T-helper 17 cell (primary cell): ENCODE data around the gene CACTIN. TPM values are rescaled to one million over a fixed set of nuclear protein-coding genes. Genes with fewer than 3 reads are reported as not detected.
"Not testable (repeated sequence)": the region's sequence is repeated elsewhere in the genome, so short reads cannot be mapped to it uniquely, and the experiment has no call there.

Experiments
- ATAC-seq: fragments of 150-1000 bp; cut with Tn5 transposase; 2 replicates; pipeline ENCODE4 v1.10.0; 2021; ENCODE audit warnings: mild to moderate bottlenecking, moderate library complexity
- DNase-seq, 3 donors: peaks; one replicate each; pipeline versions ENCODE4 v3.0.0 to v3.0.0-alpha.2; 2020 to 2021
- H3K9me3 ChIP-seq: one replicate; pipeline ENCODE4 v1.7.0; 2013; ENCODE audit warnings: low read length, mild to moderate bottlenecking; ENCODE audit not compliant: control insufficient read depth, poor library complexity, severe bottlenecking
- H3K27ac Mint-ChIP-seq: one replicate; pipeline ENCODE4 v1.8.0; 2022; ENCODE audit warnings: mild to moderate bottlenecking, moderate library complexity, mixed read lengths
- H3K27me3 Mint-ChIP-seq: one replicate; pipeline ENCODE4 v1.8.0; 2022; ENCODE audit warnings: mixed read lengths
- H3K36me3 Mint-ChIP-seq: one replicate; pipeline ENCODE4 v1.8.0; 2022; ENCODE audit warnings: low read depth, mixed read lengths
- H3K4me1 Mint-ChIP-seq: one replicate; pipeline ENCODE4 v1.8.0; 2022; ENCODE audit warnings: mild to moderate bottlenecking, mixed read lengths
- H3K4me3 Mint-ChIP-seq: one replicate; pipeline ENCODE4 v1.8.0; 2022; ENCODE audit warnings: mild to moderate bottlenecking, moderate library complexity, mixed read lengths
- total RNA-seq, 4 donors: library from RNA in 2 of 4; stranded (reverse) in 2 of 4; gene quantifications; one replicate each; pipeline ENCODE4 v1.2.3 and lab custom pipeline; 2022 to 2026

Gene CACTIN
- total RNA-seq, 2 donors from 2014 or later = 32.8 to 34.4 TPM

DNA sequence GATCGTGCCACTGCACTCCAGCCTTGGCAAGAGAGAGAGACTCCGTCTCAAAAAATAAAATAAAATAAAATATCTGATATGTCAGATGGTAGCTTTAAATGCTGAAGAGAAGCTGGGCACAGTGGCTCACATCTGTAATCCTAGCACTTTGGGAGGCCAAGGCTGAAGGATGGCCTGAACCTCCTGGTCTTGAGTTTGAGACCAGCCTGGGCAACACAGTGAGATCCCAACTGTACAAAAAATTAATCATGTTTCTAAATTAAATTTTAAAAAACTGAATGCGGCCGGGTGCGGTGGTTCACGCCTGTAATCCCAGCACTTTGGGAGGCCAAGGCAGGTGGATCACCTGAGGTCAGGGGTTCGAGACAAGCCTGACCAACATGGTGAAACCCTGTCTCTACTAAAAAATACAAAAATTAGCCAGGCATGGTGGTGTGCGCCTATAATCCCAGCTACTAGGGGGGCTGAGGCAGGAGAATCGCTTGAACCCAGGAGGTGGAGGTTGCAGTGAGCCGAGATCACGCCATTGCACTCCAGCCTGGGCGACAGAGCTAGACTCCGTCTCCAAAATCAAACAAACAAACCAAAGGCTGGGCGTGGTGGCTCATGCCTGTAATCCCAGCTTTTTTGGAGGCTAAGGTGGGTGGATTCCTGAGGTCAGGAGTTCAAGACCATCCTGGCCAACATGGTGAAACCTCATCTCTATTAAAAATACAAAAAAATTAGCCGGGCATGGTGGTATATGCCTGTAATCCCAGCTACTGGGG is 42.4 kb downstream of the CACTIN start:
- ATAC-seq, DNase-seq, H3K27ac Mint-ChIP-seq, H3K36me3 Mint-ChIP-seq, H3K4me1 Mint-ChIP-seq, H3K4me3 Mint-ChIP-seq, H3K9me3 ChIP-seq, H3K27me3 Mint-ChIP-seq: not testable (repeated sequence)

DNA sequence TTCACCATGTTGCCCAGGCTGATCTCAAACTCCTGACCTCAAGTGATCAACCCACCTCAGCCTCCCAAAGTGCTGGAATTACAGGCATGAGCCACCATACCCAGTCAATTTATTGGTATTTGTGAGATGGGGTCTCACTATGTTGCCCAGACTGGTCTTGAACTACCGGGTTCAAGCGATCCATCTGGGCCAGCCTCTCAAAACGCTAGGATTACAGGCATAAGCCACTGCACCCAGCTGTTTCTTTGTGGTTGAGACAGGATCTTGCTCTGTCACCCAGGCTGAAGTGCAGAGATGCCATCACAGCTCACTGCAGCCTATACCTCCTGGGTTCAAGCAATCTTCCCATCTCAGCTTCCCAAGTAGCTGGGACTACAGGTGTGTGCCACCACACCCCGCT is 44.8 kb downstream of the CACTIN start:
- H3K4me1 Mint-ChIP-seq, H3K4me3 Mint-ChIP-seq, H3K27ac Mint-ChIP-seq, DNase-seq, ATAC-seq, H3K27me3 Mint-ChIP-seq, H3K9me3 ChIP-seq, H3K36me3 Mint-ChIP-seq: not testable (repeated sequence)

DNA sequence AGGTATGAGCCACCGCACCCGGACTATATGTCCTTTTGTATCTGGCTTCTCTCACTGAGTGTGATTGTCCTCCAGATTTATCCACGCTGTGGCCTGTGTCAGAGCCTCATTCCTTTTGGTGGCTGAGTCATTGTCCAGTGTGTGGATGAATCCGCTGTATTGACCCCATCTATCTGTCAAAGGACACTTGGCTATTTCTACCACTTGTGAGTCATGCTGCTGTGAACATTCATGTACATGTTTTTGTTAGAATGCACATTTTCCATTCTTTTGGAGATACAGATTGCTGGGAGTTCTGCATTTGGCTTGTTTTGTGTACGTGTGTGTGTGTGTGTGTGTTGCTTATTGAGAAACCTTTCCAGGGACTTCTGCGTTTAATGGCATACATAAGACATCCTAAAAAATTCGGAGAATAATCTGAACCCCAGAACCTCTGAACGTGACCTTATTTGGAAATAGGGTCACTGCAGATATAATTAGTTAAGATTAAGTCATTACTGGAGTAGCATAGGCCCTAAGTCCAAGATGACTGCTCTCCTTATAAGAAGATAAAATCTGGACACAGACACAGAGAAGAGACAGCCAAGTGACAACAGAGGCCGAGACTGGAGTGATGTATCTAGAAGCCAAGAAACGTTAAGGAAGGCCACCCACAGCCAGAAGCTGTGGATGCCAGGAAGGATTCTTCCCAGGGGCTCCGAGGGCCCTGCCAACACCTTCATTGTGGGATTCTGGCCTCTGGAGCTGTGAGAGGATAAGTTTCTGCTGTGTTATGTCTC is 46.2 kb downstream of the CACTIN start:
- DNase-seq (no peak), ATAC-seq (no peak)
- Mint-ChIP-seq H3K27me3 (no peaks in the 10 kb centered on the region), H3K27ac (no peak overlapping the region), H3K4me3 (no peak overlapping the region), H3K36me3 (no peaks in the 10 kb centered on the region), H3K4me1 (no peaks in the 10 kb centered on the region)
- H3K9me3 ChIP-seq = no peaks in the 10 kb centered on the region

DNA sequence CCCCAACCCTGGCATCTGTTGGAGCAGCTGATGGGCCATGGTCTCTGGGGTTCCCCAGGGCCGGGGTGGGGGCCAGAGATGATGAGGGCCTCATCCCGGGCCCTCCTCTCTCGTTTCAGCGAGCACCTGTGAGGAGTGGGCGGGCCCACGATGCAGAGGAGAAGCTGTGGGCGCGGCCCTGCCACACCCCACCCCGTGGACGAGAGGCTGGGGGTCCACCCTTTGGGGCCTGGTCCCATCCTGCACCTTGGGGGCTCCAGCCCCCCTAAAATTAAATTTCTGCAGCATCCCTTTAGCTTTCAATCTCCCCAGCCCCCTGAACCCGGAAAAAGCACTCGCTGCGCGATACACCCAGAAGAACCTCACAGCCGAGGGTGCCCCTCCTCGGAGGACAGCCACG is 48.2 kb downstream of the CACTIN start:
- ATAC-seq (no peak), DNase-seq (no peak)
- H3K9me3 ChIP-seq = no peaks in the 10 kb centered on the region
- H3K36me3 Mint-ChIP-seq = no peaks in the 10 kb centered on the region
- H3K4me1 Mint-ChIP-seq = peaks cover 6% of the 10 kb centered on the region
- no peak overlapping the region for H3K4me3 Mint-ChIP-seq
- H3K27ac Mint-ChIP-seq = no peak overlapping the region
- H3K27me3 Mint-ChIP-seq = no peaks in the 10 kb centered on the region

DNA sequence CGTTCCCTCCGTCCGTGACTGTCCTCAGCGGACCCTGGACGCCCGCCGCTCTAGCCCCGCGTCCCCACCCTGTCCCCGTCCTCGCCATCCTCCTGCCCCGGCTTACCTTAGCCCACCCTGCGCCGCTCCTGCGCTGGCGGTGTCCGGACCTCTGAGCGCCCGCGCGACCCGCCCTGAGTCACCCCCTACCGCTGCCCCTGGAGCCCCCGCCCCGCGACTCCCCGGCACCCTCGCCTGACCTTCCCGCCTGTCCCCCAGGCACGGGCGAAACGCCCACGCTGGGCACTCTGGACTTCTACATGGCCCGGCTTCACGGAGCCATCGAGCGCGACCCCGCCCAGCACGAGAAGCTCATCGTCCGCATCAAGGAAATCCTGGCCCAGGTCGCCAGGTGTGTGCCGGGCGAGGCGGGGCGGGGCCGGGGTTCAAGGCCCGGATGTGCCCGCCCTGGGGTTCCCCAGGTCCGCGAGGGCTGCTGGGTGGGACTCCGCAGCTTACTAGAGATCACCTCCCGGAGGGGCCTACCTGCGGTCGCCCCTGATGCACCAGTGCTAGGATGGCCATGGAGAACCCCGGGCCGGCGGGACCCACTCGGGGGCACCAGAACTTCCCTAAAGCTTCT is 48.8 kb downstream of the CACTIN start:
- DNase-seq = no peak
- H3K4me3 Mint-ChIP-seq = no peak overlapping the region
- ATAC-seq = no peak
- no peak overlapping the region for H3K27ac Mint-ChIP-seq
- H3K27me3 Mint-ChIP-seq = no peaks in the 10 kb centered on the region
- peaks cover 6% of the 10 kb centered on the region for H3K4me1 Mint-ChIP-seq
- H3K9me3 ChIP-seq = no peaks in the 10 kb centered on the region
- H3K36me3 Mint-ChIP-seq = no peaks in the 10 kb centered on the region

DNA sequence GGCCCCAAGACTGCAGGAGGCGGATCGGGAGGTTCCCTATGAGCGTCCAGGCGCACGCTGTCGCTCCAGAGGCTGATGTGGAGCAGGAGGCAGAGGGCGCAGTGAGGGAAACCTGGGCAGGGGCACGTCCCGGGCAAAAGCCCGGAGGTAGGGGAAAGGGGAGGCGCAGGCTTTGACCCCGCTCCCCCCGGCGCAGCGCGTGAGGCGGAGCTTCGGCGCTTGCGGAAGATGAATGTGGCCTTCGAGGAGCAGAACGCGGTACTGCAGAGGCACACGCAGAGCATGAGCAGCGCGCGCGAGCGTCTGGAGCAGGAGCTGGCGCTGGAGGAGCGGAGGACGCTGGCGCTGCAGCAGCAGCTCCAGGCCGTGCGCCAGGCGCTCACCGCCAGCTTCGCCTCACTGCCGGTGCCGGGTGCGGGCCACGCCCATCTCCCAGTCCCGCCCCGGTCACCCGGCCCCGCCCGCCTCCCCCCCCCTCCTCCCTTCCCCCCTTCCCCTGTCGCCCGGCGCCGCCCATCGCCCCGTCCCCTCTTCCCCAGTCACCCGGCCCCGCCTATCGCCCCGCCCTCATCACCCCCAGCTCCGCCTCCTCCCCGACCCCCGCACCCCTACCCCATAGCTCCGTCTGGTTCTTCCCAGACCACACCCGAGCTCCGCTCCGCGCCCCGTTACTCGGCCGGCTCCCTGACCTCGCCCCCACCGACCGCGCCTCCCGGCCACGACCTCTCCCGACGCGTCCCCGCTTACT is 49.7 kb downstream of the CACTIN start:
- no peaks in the 10 kb centered on the region for H3K36me3 Mint-ChIP-seq
- peaks cover 13% of the 10 kb centered on the region for H3K4me1 Mint-ChIP-seq
- no peak overlapping the region for H3K27ac Mint-ChIP-seq
- no peak overlapping the region for H3K4me3 Mint-ChIP-seq
- no peak for ATAC-seq
- no peak for DNase-seq
- H3K9me3 ChIP-seq = no peaks in the 10 kb centered on the region
- H3K27me3 Mint-ChIP-seq = no peaks in the 10 kb centered on the region

DNA sequence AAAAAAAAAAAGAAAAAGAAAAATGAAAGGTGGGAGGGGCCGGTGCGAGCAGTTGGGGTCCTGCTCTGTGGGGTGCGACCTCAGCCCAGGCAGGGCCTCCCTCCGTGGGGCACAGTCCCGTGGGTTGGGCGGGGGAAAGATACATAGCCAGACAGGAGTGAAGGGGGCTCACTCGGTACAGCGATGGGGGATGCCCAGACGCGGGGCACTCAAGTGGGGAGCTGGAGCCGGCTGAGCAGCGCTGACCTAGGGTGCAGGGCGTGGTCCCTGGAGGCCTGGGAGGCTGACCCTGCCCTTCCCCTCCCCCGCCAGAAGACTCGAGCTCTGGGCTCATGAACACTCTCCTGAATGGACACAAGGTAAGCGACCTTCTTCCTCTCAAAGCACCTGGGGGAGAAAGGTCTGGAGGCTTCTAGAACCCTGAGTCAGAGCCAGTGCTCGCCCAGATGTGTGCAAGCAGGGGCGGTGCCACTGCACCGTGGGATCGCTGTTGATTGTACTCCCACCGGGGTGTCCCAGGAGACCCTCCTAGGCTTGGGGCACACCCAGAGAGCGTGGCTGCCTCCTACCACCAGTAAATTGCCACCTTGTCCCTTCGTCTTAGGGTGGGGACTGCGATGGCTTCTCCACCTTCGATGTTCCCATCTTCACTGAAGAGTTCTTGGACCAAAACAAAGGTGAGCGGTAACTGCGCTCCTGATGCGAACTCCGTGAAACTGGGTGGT is 50.5 kb downstream of the CACTIN start:
- ATAC-seq (no peak), DNase-seq (no peak)
- Mint-ChIP-seq H3K4me1 (peaks cover 16% of the 10 kb centered on the region), H3K27me3 (no peaks in the 10 kb centered on the region), H3K4me3 (no peak overlapping the region), H3K27ac (no peak overlapping the region), H3K36me3 (no peaks in the 10 kb centered on the region)
- H3K9me3 ChIP-seq = no peaks in the 10 kb centered on the region

DNA sequence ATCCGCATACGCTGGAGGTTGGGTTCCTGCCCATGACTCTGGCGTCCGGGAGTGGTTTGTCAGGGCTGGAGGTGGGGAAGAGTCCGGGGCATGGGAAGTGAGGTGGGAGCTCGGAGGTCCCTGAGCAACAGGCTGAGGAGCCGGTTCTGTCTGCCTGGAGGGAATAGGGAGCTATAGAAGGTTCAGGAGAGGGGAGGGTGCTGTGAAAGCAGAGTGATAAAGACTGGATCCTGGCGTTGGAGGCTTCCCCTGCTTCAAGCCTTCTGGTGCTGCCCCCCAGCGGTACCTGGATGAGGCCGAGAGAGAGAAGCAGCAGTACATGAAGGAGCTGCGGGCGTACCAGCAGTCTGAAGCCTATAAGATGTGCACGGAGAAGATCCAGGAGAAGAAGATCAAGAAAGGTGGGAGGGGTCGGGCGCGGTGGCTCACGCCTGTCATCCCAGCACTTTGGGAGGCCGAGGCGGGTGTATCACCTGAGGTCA is 51.3 kb downstream of the CACTIN start:
- no peaks in the 10 kb centered on the region for H3K27me3 Mint-ChIP-seq
- no peaks in the 10 kb centered on the region for H3K9me3 ChIP-seq
- peaks cover 17% of the 10 kb centered on the region for H3K4me1 Mint-ChIP-seq
- DNase-seq = no peak
- H3K36me3 Mint-ChIP-seq = no peaks in the 10 kb centered on the region
- peak overlapping the region; percentile 46 for H3K4me3 Mint-ChIP-seq
- peak overlapping the region; percentile 14 for H3K27ac Mint-ChIP-seq
- ATAC-seq = no peak

DNA sequence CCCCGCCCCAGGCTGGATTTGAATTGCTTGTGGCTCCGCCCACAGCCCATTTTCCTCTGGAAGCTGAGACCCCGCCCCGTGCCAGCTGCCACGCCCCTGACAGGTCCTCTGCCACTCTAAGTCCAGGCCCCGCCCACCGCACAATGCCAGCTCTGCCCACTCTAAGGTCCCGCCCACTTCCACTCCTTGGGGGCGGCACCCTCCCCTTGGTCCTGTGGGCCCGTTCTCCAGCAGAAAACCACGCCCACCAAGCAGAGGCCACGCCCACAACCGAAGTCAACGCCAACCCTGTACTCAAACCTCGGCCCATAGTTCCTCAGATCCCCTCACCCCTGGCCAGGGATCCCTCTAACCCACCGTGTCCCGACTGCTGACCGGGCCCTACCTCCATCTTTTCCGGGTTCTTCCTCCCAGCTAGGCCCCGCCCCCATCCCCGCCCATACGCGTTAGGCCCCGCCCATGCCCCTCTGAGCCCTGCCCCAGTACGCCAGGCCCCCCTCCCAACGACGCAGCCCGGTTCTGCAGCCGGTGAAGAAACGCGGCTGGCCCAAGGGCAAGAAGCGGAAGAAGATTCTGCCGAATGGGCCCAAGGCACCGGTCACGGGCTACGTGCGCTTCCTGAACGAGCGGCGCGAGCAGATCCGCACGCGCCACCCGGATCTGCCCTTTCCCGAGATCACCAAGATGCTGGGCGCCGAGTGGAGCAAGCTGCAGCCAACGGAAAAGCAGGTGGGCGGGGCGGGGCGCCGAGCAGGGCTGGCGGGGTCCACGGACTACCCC is 52.5 kb downstream of the CACTIN start:
- no peaks in the 10 kb centered on the region for H3K27me3 Mint-ChIP-seq
- H3K27ac Mint-ChIP-seq = no peak overlapping the region
- H3K36me3 Mint-ChIP-seq = no peaks in the 10 kb centered on the region
- peak; percentile 26 for ATAC-seq
- H3K4me1 Mint-ChIP-seq = peaks cover 17% of the 10 kb centered on the region
- DNase-seq = peak; percentile 72 to 85 (median 77)
- peak overlapping the region; percentile 87 for H3K4me3 Mint-ChIP-seq
- no peaks in the 10 kb centered on the region for H3K9me3 ChIP-seq

DNA sequence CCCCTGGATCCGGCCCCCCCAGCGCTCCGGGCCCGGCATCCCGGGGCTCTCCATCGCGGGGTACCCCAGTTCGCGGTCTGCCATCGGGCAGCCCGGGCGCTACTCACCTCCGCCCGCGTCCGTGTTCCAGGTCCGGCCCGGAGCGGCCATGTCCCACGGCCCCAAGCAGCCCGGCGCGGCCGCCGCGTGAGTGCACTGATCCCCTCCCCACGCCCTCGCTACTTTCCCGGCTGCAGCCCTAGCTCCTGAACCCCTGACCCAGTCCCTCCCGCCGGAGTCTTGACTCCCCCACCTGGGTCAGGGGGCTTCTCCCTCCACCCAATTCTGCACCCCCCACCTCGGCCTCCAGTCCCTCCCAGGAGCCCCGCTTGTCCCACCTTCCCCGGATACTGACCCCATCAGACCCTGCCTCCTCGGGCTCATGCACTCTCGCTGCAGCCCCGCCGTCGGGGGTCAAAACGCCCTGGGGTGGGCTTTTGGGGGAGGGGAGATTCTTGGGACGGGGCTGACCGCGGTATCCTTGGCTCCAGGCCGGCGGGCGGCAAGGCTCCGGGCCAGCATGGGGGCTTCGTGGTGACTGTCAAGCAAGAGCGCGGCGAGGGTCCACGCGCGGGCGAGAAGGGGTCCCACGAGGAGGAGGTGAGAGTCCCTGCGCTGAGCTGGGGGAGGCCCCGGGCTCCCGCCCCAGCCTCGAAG is 53.3 kb downstream of the CACTIN start:
- DNase-seq (no peak), ATAC-seq (no peak)
- Mint-ChIP-seq H3K4me3 (peak overlapping the region; percentile 87), H3K36me3 (no peaks in the 10 kb centered on the region), H3K4me1 (peaks cover 17% of the 10 kb centered on the region), H3K27ac (no peak overlapping the region), H3K27me3 (no peaks in the 10 kb centered on the region)
- H3K9me3 ChIP-seq = no peaks in the 10 kb centered on the region

DNA sequence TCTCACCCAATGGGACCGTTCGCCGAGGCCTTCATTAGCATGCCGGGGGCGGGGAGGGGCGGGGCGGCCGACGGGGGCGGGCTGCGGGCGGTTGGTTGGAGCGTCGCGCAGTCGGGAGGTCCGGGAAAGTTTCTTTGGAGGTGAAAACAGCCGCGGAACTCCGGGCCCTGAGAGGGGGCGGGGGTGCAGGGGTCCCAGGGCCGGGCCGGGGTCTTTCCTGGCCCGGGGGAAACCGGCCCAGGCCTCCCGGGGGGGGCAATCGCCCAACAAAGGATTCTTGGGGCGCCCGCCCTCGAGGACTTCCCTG is 53.8 kb downstream of the CACTIN start, which contains the start of gene HMG20B:
HMG20B (plus strand) TSS at position 90 of the 307 bp plus-strand sequence. CDS start 366 bp downstream, outside the sequence.
- no peaks in the 10 kb centered on the region for H3K9me3 ChIP-seq
- H3K4me3 Mint-ChIP-seq = peak within 1 kb of the TSS; percentile 87
- H3K27ac Mint-ChIP-seq = no peak within 1 kb of the TSS
- ATAC-seq (peak; percentile 1), DNase-seq (no peak)
- peaks cover 17% of the 10 kb centered on the region for H3K4me1 Mint-ChIP-seq
- H3K36me3 Mint-ChIP-seq = no peaks in the 10 kb centered on the region
- no peaks in the 10 kb centered on the region for H3K27me3 Mint-ChIP-seq
